HG02642 (cell line): ENCODE measurements around the gene TMPRSS6.
"Not testable (repeated sequence)": the region's sequence is repeated elsewhere in the genome, so short reads cannot be mapped to it uniquely, and the experiment has no call there.

Experiments used
- ATAC-seq: cut with Tn5 transposase; IDR thresholded peaks from one replicate; pipeline ENCODE4 v1.9.1; 2021; ENCODE audit warnings: mild to moderate bottlenecking; ENCODE audit not compliant: unreplicated experiment, poor library complexity

TMPRSS6 gene

GRCh38 chr22:37090920-37091695, 18.4 kb downstream of the TMPRSS6 start:
- ATAC-seq, result no peak

GRCh38 chr22:37089434-37089833, 20.1 kb downstream of the TMPRSS6 start:
- ATAC-seq, result no peak

- ATAC-seq, result no peak
Observed at GRCh38 chr22:37088750-37089408, 20.6 kb downstream of the TMPRSS6 start.

GRCh38 chr22:37088108-37088605, 21.4 kb downstream of the TMPRSS6 start:
- no peak for ATAC-seq

- no peak for ATAC-seq
Observed at GRCh38 chr22:37086184-37086583, 23.3 kb downstream of the TMPRSS6 start.

DNA sequence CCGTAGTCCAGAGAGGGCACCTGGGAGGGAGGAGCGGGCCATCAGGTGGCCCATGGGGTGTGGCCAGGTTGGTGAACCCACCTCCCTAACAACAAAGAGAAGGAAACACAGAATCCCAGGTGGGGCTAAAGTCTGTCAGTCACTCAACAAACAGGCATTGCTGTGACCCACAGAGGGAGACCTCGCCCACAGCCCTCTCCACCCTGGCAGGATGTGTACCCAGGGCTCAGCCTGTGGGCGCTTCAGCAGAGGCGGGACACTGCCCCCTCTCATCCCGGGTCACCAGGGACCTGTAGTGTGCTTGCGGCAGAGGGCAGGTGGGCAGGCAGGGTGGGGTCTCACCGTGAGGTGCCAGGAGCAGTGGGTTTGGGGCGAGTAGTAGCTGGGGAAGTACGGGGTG, 25.1 kb downstream of the TMPRSS6 start:
- no peak for ATAC-seq

- no peak for ATAC-seq
Observed at GRCh38 chr22:37083914-37084313, 25.6 kb downstream of the TMPRSS6 start.

GRCh38 chr22:37082251-37082873, 27.2 kb downstream of the TMPRSS6 start:
- no peak for ATAC-seq

- no peak for ATAC-seq
Observed at GRCh38 chr22:37080838-37081237, 28.7 kb downstream of the TMPRSS6 start.

DNA sequence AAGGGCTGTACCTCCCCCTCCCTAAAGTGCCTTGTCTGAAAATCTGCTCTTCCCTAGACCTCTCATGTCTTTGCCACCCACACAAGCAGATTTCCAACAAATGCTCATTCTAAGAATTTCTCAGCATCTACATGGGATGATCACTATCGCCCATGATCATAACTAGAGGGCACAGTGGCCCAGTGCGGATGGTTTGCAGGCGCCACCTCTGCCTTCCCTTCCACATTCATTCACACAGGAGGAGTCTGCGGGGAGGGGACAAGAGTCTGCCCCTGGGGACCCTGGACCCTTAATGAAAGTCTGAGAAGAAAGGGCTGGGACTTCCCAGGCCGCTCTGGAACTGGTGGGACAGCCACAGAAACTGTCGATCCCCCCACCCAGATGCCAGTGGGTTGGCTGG, 29.1 kb downstream of the TMPRSS6 start:
- ATAC-seq, result no peak

- ATAC-seq, result no peak
Observed at GRCh38 chr22:37079668-37080171, 29.8 kb downstream of the TMPRSS6 start.

GRCh38 chr22:37079158-37079557, 30.4 kb downstream of the TMPRSS6 start:
- ATAC-seq, result no peak

DNA sequence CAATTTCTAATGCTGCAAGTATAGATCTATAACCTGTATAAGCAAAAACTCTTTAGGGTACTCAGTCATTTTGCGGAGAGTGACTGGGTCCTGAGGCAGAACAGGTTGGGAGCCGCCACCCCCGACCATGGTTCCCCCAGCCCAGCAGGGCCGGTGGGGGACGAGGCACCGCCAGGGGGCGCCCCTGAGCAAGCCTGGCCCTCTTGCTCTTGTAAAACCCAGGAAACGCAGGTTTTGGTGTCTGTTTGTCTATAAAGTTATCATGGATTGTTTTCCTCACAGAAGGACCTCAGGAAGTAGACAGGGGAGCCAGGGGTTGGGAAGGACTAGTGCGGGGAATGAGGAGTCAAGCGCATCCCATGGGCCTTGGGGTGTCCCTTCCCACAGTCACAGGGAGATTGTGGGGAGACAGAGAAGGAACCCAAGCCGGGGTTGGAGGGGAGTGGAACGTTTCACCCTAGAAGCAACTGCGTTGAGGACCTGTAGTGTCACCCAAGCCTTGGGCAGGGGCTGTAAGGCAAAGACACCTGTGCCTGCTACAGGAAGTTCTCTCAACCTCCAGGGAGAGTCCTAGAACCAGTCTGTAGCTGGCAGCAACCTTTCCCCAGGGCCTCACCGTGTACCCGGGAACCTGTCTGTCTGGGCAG, 31.6 kb downstream of the TMPRSS6 start:
- ATAC-seq, result no peak

- ATAC-seq, result no peak
Observed at GRCh38 chr22:37075822-37076433, 33.6 kb downstream of the TMPRSS6 start.

DNA sequence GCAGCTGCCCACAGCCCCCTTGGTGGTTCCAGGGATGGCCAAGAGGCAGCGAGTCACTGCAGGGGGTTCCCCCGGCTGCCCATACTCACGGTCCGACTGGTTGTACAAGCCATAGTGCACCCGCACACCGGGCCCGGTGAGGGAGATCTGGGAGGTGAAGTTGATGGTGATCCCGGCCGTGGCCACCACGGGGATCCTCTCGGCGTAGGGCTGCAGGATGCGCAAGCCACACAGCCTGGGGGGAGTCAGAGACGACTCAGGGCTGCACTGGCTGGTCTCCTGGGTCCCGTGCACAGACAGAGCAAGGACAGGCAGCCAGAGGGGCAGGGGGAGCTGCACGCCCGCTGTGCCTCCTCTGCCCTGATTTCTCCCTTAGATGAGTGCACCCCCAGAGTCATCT, 34.5 kb downstream of the TMPRSS6 start:
- ATAC-seq, result no peak

- ATAC-seq, result no peak
Observed at GRCh38 chr22:37074537-37074936, 35.0 kb downstream of the TMPRSS6 start.

GRCh38 chr22:37072673-37073072, 36.8 kb downstream of the TMPRSS6 start:
- no peak for ATAC-seq

DNA sequence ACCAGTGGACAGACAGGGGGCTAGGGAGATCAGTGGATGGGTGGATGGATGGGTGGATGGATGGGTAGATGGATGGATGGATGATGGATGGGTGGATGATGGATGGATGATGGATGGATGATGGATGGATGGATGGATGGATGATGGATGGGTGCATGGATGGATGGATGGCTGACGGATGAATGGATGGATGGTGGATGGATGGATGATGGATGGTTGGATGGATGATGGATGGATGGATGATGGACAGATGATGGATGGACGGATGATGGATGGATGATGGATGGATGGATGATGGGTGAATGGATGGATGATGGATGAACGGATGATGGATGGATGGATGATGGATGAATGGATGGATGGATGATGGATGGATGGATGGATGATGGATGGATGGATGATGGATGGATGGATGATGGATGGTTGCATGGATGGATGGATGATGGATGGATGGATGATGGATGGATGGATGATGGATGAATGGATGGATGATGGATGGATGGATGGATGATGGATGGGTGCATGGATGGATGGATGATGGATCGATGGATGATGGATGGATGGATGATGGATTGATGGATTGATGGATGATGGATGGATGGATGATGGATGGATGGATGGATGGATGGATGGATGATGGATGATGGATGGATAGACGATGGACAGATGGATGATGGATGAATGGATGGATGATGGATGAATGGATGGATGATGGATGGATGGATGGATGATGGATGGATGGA, 37.5 kb downstream of the TMPRSS6 start:
- not testable (repeated sequence) for ATAC-seq

- ATAC-seq, result no peak
Observed at GRCh38 chr22:37070744-37071143, 38.8 kb downstream of the TMPRSS6 start.
